HG02588 (cell line): ENCODE data around the gene MTUS2.
A peak's percentile ranks its signal among the peaks of the same experiment; 100 is the strongest.

Experiments used
- ATAC-seq: cut with Tn5 transposase; IDR thresholded peaks from one replicate; pipeline ENCODE4 v1.9.1; 2021; ENCODE audit warnings: mild to moderate bottlenecking, moderate library complexity; ENCODE audit not compliant: unreplicated experiment

MTUS2 gene

GRCh38 chr13:29021717-29022116 lies 201.6 kb downstream of the MTUS2 start:
- no peak for ATAC-seq

- no peak for ATAC-seq
These were observed 202.3 kb downstream of the MTUS2 start for GRCh38 chr13:29022410-29022809.

- no peak for ATAC-seq
These were observed 202.8 kb downstream of the MTUS2 start for GRCh38 chr13:29022968-29023367.

- ATAC-seq, result no peak
These were observed 204.6 kb downstream of the MTUS2 start for GRCh38 chr13:29024783-29025182.

GRCh38 chr13:29028868-29029267 lies 208.7 kb downstream of the MTUS2 start:
- ATAC-seq, result no peak

GRCh38 chr13:29038700-29039099 lies 218.6 kb downstream of the MTUS2 start:
- no peak for ATAC-seq

GRCh38 chr13:29039212-29039611 lies 219.1 kb downstream of the MTUS2 start:
- no peak for ATAC-seq

GRCh38 chr13:29046588-29046987 lies 226.4 kb downstream of the MTUS2 start:
- no peak for ATAC-seq

GRCh38 chr13:29049524-29049923 lies 229.4 kb downstream of the MTUS2 start:
- no peak for ATAC-seq

- ATAC-seq, result no peak
These were observed 230.6 kb downstream of the MTUS2 start for GRCh38 chr13:29050719-29051118.

- no peak for ATAC-seq
These were observed 239.7 kb downstream of the MTUS2 start for GRCh38 chr13:29059800-29060199.

- ATAC-seq, result no peak
These were observed 245.0 kb downstream of the MTUS2 start for GRCh38 chr13:29065142-29065541.

GRCh38 chr13:29067306-29067945 lies 247.3 kb downstream of the MTUS2 start:
- no peak for ATAC-seq

GRCh38 chr13:29073755-29074154 lies 253.6 kb downstream of the MTUS2 start:
- no peak for ATAC-seq

GRCh38 chr13:29077051-29077813 lies 257.1 kb downstream of the MTUS2 start:
- no peak for ATAC-seq

GRCh38 chr13:29081036-29081435 lies 260.9 kb downstream of the MTUS2 start:
- ATAC-seq, result peak; percentile 64

- no peak for ATAC-seq
These were observed 261.7 kb downstream of the MTUS2 start for GRCh38 chr13:29081697-29082440.

GRCh38 chr13:29099781-29100406 lies 279.8 kb downstream of the MTUS2 start:
- ATAC-seq, result no peak

GRCh38 chr13:29100758-29101157 lies 280.6 kb downstream of the MTUS2 start:
- ATAC-seq, result no peak

- ATAC-seq, result no peak
These were observed 281.3 kb downstream of the MTUS2 start for GRCh38 chr13:29101409-29101808.

GRCh38 chr13:29101905-29102304 lies 281.8 kb downstream of the MTUS2 start:
- no peak for ATAC-seq
